Inferior parietal cortex (tissue), 1 donor: ENCODE data around the gene NEDD4L.

ENCODE experiments used
- DNase-seq: peaks from one replicate; pipeline ENCODE4 v3.0.0-alpha.2; 2016; ENCODE audit errors: extremely low spot score

NEDD4L gene

DNA sequence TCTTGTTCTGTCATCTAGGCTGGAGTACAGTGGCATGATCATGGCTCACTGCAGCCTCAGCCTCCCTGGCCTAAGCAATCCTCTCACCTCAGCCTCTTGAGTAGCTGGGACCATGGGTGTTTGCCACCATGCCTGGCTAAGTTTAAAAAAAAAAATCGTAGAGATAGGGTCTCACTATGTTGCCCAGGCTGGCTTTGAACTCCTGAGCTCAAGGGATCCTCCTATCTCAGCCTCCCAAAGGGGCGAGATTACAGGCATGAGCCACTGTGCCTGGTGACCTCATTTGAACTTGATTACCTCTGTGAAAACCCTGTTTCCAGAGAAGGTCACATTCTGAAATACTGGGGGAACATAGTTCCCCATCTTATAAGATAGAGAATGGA is 190.3 kb downstream of the NEDD4L start:
- no peak for DNase-seq

DNA sequence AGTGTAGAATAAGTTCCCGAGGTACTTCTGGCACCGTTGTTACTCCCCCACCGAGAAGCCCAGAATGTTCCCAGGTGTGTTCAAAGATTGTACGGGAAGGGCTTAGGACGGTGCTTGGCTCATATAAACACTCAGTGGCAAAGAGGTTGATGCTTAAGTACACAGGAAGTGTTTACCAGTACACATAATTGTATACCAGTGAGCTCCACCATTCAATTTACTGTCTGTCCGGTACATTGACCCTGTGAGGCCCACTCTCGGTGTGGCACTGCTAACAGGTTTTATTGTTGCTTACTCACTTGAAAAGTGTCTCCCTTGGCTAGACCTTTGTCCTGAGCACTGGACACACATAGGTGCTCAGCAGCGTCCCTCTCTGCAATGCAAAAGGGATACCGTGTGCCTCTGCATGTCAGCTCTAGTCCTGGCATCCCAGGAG is 191.0 kb downstream of the NEDD4L start:
- no peak for DNase-seq

DNA sequence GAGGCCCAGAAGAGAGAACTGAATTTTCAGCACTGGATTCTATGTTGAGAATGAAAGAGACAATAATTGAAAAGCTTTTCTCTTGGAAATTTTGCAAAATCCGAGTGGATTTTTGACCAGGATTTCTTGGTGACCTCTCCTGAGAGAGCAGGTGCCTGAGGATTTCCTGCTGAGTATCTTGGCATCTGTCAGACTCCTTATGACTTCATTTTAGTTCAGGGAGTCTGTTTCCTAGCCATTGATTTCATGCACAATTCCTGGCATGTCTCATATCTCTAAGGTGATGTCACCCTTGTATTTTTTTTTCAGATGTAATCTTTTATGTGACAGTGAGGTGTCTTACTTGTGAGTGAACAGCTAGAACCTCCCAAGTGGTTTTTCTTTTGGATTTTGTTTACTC is 195.9 kb downstream of the NEDD4L start:
- DNase-seq, result no peak

DNA sequence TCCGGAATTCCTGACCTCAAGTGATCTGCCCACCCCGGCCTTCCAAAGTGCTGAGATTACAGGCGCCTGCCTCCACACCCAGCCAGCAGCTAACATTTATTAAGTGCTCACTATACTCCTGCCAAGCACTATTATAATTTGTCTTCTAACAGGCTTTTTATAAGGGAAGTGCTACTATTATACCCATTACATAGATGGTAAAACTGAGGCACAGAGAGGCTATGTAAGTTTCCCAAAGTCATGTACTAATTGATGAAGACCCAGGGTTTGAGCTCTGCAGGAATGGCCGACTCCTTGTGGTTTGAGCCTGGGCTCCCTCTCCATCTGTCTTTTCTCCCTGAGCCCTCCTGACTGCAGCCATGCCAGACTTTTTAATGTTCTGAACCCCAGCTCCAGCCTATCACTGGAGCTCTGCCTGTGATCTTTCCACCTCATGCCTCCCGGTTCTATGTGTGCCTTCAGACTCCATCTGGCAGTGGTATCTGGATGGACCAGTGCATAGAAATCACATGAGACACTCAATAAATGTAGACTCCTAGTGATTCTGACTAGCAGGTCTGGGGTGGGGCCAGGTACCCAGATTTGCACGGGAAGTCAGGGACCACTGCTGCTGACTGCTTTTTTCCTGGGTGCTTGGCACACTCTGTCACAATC is 197.1 kb downstream of the NEDD4L start:
- DNase-seq, result no peak

DNA sequence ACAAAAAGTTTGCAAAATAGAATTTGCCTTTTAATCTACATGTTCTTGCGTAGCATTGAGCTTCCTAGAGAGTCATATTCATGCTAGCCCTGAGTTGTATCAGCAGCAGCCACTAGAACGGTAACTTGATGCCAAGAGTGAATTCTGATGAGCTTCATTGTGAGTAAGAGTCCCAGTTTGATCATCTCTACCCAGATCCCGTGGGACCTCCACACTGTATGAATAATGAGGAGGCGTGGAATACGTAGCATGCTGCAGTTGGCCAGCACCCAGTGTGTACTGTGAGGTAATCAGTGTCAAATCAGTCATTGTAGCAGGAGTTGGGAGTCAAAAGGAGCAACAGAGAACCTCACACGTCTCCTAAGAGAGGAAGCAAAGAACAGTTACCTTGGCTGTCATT is 197.9 kb downstream of the NEDD4L start:
- DNase-seq, result no peak

DNA sequence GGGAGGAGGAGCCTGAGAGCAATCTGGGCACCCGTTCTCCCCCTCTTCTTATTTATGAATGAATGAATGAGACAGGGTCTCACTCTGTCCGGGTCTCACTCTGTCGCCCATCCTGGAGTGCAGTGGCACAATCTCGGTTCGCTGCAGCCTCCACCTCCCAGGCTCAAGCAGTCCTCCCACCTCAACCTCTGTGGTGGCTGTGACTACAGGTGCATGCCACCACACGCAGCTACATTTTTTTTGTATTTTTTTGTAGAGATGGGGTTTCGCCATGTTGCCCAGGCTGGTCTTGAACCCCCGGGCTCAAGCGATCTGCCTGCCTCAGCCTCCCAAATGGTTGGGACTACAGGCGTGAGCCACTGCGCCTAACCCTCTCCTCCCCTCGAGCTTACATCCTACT is 198.4 kb downstream of the NEDD4L start:
- DNase-seq, result no peak

DNA sequence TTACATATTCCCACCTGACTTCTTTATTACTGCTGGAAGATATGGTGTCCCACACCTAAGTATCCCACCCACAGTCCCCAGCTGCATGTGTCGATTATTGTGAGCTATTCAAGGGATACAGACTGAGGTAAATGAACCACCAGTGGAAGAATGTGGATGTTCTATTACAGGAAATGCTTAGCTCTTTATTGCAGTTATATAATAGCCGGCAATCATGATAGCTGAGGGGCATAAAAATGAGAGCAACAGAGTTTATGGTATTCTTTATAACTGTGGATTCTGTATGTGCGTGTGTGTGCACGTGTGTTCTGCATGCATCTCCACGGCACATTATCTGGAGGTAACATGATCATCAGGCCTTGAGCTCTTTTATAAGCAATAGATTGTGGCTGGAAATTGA is 198.9 kb downstream of the NEDD4L start:
- DNase-seq, result no peak

DNA sequence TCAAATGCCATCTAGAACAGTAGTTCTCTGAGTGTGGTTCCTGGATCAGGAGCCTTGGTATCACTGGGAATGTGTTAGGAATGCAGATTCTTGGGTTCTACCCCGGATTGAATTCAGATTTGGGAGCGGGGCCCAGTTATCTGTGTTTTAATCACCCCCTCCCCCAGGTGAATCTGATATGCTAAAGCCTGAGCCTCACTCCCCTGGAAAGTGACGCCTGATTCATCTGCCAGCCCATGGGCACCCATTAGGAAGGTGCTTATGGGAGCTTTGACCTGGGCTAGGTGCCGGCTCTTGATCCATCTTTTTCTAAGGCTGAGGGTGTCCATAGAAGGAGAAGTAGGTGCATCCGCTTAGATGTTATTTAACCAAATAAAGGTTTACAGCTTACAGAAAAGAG is 199.4 kb downstream of the NEDD4L start:
- no peak for DNase-seq

DNA sequence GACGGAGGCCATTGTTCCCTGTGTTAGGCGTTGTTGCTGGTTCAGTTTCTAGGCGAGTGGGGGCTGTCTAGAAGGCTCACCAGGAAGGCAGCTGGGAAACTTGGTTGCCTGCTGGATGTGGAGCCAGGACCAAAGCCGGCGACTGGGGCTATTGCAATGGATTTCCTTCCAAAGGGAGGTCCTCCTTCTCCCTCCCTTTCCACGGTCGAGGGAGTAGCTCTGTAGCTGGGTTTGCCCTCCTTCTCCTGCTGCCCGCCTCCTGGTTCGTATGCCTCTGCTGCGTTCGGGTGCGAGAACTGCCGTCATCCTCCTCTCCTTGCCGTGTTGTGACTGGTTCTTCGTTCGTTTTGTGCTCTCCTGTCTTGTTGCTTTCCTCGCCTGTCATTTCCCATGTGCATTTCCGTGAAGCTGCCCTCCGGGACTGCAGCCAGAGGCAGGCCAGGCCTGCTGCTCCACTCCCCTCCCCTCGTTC is 203.4 kb downstream of the NEDD4L start:
- DNase-seq, result peak; percentile 45

DNA sequence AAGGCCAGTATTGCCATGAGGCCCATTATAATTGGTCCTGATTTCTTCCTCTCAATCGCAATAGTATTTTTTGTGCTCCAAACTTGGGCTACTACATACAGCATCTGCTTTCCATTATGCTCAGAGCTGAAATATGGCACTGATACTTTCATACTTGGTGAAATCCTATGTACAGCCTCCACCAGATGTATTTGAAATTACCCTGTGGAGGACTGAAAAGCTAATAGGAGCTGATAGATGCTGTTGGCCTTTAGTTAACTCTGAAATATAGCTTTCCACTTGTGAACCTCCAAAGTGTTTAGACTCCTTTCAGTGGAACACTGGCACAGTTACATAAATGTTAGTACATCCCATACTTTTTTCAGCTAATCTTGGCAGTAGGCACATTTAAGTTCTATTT is 205.7 kb downstream of the NEDD4L start:
- peak; percentile 44 for DNase-seq

DNA sequence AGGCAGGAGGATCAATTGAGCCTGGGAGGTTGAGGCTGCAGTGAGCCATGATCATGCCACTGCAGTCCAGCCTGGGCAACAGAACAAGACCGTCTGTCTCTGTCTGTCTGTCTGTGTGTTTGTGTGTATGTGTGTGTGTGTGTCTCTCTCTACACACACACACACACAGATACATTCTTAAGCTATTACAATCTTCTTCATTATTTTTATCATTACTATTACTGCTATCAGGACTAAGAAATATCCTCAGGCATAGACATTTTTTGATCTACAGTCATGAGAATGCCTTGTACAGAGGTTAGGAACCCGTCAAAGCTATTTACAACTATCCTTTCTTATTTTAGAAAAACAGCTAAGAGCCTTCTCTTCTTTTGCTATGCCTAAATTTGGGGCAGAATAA is 207.4 kb downstream of the NEDD4L start:
- no peak for DNase-seq

DNA sequence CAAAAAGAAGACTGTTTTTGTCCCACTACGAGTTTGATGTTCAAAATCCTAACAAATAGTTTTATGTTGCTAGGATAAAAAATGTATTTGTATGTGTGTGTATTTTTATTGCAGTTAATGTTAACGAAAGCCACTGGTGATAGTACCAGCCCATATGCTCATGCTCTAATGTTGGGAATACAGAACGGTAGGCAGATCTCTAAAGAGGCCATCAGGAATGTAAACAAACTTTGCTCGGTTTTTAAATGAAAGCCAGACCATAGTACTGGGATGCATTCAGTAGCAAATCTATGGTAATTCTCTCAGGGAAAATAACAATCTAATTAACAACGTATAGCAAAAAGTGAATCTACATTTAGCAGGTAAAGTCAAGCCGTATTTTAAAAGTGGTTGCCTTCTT is 208.1 kb downstream of the NEDD4L start:
- DNase-seq, result no peak

DNA sequence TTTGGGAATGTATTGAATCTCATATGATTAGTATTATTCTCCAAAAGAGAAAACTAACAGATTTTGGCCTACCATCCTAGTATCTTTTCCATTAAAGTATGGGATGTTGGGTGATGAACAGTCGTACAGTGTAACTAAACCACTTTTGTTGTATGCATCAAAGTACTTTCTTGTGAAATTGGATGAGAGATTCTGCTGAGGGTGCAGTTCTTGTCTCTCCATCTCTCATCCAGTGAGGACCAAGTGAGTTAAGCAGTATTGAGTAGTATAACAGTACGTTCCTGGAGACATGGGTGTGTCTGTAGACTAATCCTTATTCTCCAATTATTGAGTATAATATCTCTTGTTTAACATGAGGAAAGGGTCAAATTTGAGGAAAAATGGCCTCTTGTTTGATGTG is 209.3 kb downstream of the NEDD4L start:
- no peak for DNase-seq

DNA sequence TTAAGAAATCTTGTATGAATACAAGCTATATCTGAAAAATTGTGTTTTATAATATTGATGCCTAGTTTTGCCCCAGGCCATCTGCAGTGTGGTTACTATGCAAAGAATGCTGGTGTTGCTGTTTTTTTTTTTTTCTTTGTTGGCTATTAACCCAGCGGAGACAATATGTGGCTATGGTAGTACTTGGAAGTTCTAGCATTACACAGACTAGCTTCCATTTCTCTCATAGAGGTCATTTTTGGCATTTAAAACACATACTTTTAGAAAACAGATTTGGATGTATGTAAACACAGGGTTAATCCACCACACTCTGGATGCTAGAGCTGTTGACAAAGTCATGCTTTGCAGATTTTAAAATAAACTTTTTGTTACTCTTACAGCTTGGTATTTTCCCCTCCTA is 209.8 kb downstream of the NEDD4L start:
- DNase-seq, result no peak

DNA sequence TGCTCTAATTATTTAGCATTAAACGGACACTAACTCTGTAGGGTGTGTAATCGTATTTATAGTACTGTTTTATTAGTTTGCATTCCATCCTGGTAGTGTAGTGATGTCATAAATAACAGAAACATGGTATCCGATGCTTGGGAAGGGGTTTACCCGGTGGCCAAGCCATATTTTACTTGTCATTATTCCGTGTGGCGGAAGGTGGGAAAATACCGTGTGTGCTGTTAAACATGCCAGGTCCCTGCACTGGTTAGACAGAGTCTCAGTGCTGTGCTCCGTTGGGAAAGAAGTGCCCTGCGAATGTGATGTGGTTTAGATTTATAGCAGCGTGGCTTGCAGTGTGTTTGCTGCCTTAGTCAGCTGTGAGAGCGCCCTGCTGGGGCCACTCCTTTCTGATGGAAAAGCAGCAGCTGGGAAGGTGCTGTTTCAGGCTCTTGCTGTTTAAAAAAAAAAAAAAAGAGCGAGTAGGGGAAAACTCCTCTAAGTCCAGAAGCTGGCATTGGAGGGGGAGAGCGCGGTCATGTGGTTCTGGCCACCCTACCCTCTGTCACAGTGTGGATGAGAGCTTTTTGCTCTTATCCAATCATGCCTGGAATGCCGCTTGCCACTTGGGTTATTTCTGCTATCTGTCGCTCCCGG is 211.0 kb downstream of the NEDD4L start:
- DNase-seq, result no peak

DNA sequence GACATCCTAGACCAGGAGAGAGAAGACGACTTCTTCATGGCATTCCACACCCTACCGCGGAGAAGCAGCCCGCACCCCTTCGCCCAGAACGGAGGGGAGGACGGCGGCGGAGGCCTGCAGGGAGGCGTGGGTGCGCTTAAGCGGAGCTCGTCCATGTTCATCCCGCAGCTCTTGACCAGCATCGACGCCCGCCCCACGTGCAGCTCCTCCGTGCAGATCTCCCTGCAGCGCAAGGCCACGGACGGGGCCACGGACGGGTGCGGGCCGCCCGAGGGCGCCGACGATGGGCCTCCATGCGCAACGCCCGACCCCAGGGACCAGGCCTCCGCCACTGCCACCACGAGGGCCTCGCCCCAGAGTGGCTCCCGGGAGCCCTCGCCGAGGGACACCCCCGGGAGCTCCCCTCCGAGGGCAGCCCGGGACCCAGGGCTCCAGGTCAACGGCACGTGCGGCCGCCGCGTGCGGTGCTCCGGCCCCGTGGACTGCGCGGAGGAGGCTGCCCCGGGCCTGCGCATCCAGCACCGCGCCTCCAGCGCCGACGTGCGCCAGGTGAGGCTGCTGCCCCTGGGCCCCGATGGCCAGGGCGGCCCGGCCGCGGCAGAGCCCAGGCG is 211.8 kb downstream of the NEDD4L start:
- DNase-seq, result no peak

DNA sequence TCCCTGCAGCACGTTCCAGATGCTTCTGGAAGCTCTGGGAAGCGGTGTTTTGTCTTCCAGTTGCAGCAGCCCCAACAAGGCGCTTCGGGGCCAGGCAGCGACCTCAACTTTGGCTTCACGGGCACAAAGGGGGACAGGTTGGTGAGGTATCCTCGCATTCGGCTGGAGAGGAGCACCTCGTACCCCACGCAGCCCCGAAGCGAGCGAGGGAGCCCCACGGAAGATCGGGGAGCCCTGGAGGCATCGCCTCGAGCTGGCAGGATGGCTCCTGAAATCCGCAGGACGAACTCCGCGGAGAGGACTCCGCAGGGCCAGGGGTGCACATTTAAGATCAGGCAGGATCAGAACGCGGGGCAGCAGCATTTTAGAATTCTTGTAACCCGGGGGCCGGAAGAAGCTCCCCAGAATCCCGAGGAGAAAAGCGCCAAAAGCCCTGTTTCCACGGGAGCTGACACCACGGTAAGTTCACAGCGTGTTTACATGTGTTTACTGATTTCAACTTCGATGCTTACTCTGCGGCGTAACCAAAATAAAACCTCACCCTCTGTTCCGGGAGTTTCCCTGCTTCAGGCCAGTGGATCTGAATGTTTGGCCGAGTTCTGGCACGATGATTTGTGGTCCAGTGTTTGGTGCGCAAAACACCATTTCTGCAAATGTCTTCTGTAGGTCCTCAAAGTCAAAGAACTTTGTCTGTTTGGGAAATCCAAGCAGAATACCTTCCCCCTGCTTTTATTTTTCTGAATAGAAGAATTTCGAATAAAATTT is 212.5 kb downstream of the NEDD4L start:
- DNase-seq, result no peak

DNA sequence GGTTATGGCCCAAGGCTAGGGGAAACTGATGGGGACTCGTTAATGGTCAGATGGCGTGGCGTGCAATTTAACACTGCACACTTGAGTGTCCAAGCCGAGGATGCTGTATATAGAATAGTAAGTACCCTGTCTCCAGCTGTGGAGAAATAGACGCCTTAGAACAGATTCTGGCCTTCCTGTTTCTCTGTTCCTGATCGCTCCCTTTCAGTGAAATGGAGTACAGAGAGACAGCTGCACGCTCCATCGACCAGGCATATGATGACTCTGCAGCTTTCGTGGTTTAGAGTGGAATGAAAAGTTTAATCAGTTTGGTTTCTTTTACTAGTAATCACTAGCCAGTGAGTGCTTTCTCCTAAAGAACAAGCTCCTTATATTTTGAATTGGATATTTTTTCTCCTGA is 213.4 kb downstream of the NEDD4L start:
- DNase-seq, result no peak

DNA sequence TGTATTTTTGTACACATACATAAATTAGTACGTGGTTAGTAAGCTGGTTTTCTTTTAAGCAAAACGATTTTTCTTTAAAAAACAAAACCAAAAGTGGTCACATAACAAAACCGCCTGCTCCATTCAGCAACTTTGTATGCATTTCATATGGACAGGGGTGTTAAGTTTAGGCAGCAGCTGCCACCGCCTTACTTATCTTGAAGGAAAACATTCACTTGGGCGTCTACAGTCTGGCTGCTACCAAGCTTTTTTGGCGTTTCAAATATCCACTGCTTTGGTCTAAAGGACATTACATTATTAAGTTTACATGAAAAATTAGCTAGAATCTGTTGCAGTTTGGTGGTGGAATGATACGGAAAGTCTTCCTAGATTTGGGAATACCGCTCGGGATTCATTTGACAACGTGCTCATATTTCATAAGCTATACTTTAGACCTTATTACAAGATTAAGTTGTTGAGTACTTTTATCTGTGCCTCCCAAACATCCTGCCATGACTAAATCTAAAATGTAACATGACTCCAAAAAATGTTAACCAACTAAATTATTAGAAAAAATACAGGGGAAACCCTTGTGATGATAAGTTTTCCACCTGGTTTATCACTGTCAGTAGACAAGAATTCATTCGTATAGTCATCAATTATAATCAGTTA is 214.8 kb downstream of the NEDD4L start:
- DNase-seq, result no peak

DNA sequence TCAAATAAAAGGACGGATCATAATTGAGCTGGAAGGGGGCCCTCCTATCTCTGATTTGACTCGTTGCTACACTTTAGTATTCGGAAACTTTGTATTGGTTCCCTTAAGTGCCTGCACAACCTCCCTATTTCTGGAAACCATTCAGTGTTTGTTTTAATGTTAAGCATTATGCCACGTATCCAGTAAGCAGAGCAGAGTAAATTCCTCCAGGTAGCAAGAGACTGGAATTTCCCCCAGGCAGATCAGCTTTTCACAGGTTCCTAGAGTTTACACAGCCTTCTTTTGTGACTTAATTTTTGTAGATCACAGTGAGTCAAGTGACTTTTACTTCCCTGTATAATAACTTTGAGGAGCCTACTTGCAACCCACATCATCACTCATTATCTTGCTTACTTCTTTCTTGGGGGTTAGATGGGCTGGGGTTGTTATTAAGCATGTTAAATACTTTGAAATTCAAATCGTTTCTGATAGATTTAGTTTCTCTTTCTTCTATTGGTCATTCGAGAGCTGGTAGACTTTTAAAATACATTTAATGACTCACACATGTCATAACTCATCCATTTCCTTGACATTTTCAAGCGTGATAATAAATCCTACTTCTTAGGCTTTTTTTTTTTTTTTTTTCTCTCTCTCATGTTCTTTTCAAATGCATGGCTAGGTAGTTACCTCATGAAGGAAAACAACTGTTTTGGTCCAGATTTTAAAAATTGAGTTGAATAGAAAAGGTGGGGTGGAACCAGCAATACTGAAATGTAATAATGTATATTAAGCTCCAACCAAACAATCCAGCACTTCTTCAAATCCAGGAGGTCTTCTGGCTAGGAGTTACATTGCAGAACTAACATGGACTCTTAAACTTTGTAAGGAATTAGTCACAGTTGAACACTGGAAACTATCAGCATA is 219.3 kb downstream of the NEDD4L start:
- DNase-seq, result no peak

DNA sequence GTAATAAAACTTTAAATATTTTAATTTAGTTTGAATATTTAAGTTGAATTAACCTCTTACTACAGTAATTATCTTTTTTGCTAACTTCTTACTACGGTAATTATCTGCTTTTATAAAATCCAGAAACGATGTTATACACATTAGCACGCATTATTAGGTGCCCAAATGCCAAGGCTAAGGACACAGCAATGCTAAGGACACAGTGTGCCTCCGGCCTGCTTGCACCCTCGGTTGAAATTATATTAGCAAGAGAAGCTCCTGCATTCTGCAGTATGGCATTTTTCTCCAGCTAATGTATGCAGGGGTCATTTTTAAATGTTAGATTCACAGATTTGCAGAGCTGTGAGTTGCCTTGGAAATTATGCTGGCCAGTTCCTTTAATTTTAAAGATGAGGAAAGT is 220.0 kb downstream of the NEDD4L start:
- DNase-seq, result no peak
